Ovary (tissue), 9 donors: ENCODE data around the gene ADNP. TPM values are rescaled to one million over a fixed set of nuclear protein-coding genes. Genes with fewer than 3 reads are reported as not detected.

Experiments
- DNase-seq, 5 donors: peaks; one replicate each; pipeline ENCODE4 v3.0.0-alpha.2; 2019 to 2020
- H3K27ac ChIP-seq, 2 donors: fragments of 200-600 bp; one replicate each; pipeline versions ENCODE4 v1.5.1 to v1.8.0; 2019 to 2022
- H3K27me3 ChIP-seq: fragments of 200-600 bp; one replicate; pipeline ENCODE4 v1.8.0; 2022
- H3K36me3 ChIP-seq: fragments of 200-600 bp; sonication (generic); one replicate; pipeline ENCODE4 v1.5.1; 2019
- H3K4me1 ChIP-seq: one replicate; pipeline ENCODE4 v1.8.1; 2013; ENCODE audit warnings: mild to moderate bottlenecking, moderate library complexity; ENCODE audit not compliant: insufficient read depth
- H3K4me3 ChIP-seq: fragments of 200-600 bp; sonication (generic); one replicate; pipeline ENCODE4 v1.5.1; 2017
- H3K9me3 ChIP-seq, 2 donors: fragments of 200-600 bp in 1 of 2; sonication (generic) in 1 of 2; one replicate each; pipeline versions ENCODE4 v1.5.1 to v1.8.1; 2013 to 2019; ENCODE audit warnings: mild to moderate bottlenecking in 1 of 2, moderate library complexity in 1 of 2
- EP300 ChIP-seq: sonication (generic); formaldehyde crosslinking; IDR thresholded peaks from one replicate; pipeline ENCODE4 v1.6.1; 2017; ENCODE audit warnings: antibody characterized with exemption
- POLR2A ChIP-seq: fragments of 450-650 bp; IDR thresholded peaks from one replicate; pipeline ENCODE4 v1.6.1; 2017; ENCODE audit warnings: antibody characterized with exemption, mild to moderate bottlenecking, moderate library complexity
- WGBS, 3 donors: extraction: QIAGEN DNeasy Blood & Tissue Kit in 1 of 3; methylation state at CpG; one replicate each; pipeline versions ENCODE4 v1.1.5 to v1.1.7; 2013 to 2017; 5-methylcytosine and 5-hydroxymethylcytosine counted together
- intact Hi-C, 4 donors: fragments of 100-400 bp; cut with DNase I; formaldehyde crosslinking; loops; one replicate each; pipeline versions ENCODE4 v1.11.0 to v1.15.1; 2022 to 2023
- polyA plus RNA-seq, 2 donors: library from polyadenylated mRNA; stranded (reverse); fragments of 200-250 nt in 1 of 2; fragments of 350-450 nt in 1 of 2; fragmentation: Illumina TruSeq in 1 of 2; extraction: RNeasy Lipid Tissue Mini Kit (QIAGEN cat#74804) in 1 of 2; gene quantifications; one replicate each; pipeline ENCODE4 v1.2.3, GENCODE V29; 2013 to 2014
- total RNA-seq, 7 donors: library from RNA; depleted of rRNA in 2 of 7; stranded (reverse); fragments of >200 nt in 2 of 7; fragmentation: NEBNext Ultra II Directional in 3 of 7; extraction: Animal tissue kit (Norgen Biotek cat#: 25700) in 3 of 7; gene quantifications; one replicate each; pipeline versions ENCODE4 v1.1.0 to v1.2.4, GENCODE V29; 2016 to 2023
- TF ChIP-seq, protein P1 (sequence below), 3 donors: fragments of 450-650 bp in 2 of 3; fragments of 200-600 bp in 1 of 3; IDR thresholded peaks; one replicate each; pipeline versions ENCODE4 v1.5.1 to v1.8.0; 2016 to 2022; ENCODE audit warnings: antibody characterized with exemption in 3 of 3, mild to moderate bottlenecking in 1 of 3
- donor health status: DM: no; HTN: no; CAD: no; lungs with moderate emphysema.
- donor health status: DM: no; HTN: no; CAD: no.
- donor health status: Bipolar disorder and iron deficiency.
- donor health status: DM: yes; HTN: yes; CAD: no.
- donor health status: DM: no; HTN: no; CAD: no.
- donor health status: DM: yes; HTN: yes; CAD: no.

The ADNP gene
- total and polyA plus RNA-seq, 9 donors, result 30.8 to 94.7 (median 75.5) TPM

DNA sequence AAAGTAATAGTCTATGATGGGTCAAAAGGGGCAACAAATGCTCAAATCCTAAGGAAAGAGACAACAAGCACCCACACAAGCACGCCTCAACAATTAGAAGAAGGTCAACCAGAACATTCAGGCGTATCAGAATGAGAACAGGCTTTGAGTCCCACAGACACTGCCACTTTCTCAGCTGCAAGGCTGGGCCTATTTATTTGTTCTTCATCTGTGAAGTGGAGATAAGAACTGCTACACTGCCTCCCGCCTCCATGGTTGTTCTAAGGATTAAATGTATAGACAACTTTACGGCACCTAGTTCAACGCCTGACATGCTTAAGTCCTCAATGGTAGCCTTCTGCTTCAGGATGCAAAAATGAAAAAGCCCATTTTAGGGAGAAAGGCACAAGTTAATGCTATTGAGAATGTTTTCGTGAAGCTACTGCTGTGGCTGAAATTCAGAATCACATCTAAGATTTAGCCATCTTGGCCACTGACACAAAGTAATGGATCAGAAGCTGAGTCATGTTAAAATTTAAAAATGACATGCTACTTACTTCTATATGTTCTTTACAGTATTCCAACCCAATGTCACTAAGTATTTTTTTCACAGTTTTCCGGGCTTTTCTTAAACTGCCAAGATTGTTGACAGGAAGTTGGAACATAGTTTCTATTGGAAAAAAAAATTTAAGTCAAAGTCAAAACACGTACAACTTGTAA lies 27.7 kb downstream of the ADNP start:
- no peak overlapping the region for H3K27ac ChIP-seq
- H3K27me3 ChIP-seq, result no peaks in the 10 kb centered on the region
- no peak overlapping the region for H3K4me3 ChIP-seq
- no peak for DNase-seq
- H3K36me3 ChIP-seq, result no peaks in the 10 kb centered on the region
- intact Hi-C loops, result no loop called here
- 73 to 75% (median 74%) methylated on average over 8 of the region's 8 CpGs for WGBS, 3 donors
- peaks cover 7% of the 10 kb centered on the region for H3K4me1 ChIP-seq
- no peaks in the 10 kb centered on the region for H3K9me3 ChIP-seq
- TF ChIP-seq EP300 (no peak), POLR2A (no peak)
- TF ChIP-seq, protein P1, sequence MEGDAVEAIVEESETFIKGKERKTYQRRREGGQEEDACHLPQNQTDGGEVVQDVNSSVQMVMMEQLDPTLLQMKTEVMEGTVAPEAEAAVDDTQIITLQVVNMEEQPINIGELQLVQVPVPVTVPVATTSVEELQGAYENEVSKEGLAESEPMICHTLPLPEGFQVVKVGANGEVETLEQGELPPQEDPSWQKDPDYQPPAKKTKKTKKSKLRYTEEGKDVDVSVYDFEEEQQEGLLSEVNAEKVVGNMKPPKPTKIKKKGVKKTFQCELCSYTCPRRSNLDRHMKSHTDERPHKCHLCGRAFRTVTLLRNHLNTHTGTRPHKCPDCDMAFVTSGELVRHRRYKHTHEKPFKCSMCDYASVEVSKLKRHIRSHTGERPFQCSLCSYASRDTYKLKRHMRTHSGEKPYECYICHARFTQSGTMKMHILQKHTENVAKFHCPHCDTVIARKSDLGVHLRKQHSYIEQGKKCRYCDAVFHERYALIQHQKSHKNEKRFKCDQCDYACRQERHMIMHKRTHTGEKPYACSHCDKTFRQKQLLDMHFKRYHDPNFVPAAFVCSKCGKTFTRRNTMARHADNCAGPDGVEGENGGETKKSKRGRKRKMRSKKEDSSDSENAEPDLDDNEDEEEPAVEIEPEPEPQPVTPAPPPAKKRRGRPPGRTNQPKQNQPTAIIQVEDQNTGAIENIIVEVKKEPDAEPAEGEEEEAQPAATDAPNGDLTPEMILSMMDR (IDR thresholded peaks at IDR 0.05), result no peak

DNA sequence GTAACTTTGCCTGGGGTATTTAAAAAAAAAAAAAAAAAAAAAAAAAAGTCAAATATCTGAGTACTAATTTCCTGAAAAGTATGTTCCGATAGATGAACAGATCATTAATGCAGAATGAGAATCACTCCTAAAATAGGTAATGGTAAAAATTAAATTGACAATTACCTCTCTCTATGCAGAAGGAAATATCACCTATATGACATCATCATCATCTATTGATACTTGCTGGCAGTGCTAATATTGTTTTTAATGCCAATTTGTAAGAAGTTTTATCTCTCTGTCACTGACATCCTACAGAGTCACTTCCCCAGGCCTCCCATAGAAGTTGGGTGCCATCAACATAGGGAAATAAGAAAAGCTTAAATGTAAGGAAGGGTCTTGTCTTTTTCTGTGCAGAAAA lies 29.9 kb downstream of the ADNP start:
- no peaks in the 10 kb centered on the region for H3K27me3 ChIP-seq
- no peak overlapping the region for H3K4me3 ChIP-seq
- no peaks in the 10 kb centered on the region for H3K36me3 ChIP-seq
- intact Hi-C loops, result no loop called here
- no peak for DNase-seq
- H3K9me3 ChIP-seq, result no peaks in the 10 kb centered on the region
- TF ChIP-seq EP300 (no peak), POLR2A (no peak)
- TF ChIP-seq, protein P1 (IDR thresholded peaks at IDR 0.05), result no peak
- H3K4me1 ChIP-seq, result peaks cover 7% of the 10 kb centered on the region
- H3K27ac ChIP-seq, result no peak overlapping the region
- WGBS, 3 donors, result 91 to 97% (median 96%) methylated on average over 1 of the region's 1 CpG

DNA sequence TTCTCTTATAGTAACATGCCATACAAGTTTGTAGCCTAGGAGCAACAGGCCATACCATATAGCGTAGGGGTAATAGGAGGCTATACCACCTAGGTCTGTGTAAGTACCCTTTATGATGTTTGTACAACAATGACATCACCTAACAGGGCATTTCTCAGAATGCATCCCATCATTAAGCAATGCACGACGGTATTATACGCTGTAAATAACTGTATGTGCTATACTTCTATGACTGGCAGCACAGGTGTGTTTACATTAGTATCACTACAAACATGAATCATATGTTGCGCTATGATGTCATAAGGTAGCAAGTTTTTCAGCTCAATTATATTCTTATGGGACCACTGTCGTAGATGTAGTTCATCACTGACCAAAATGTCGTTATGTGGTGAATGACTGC lies 31.0 kb downstream of the ADNP start:
- TF ChIP-seq EP300, result no peak
- TF ChIP-seq, protein P1 (IDR thresholded peaks at IDR 0.05), result no peak
- TF ChIP-seq POLR2A, result no peak
- peaks cover 4% of the 10 kb centered on the region for H3K4me1 ChIP-seq
- intact Hi-C loops, result no loop called here
- H3K27me3 ChIP-seq, result no peaks in the 10 kb centered on the region
- no peak overlapping the region for H3K27ac ChIP-seq
- H3K4me3 ChIP-seq, result no peak overlapping the region
- no peaks in the 10 kb centered on the region for H3K36me3 ChIP-seq
- no peak for DNase-seq
- 90 to 96% (median 93%) methylated on average over 7 of the region's 7 CpGs for WGBS, 3 donors
- H3K9me3 ChIP-seq, result no peaks in the 10 kb centered on the region

DNA sequence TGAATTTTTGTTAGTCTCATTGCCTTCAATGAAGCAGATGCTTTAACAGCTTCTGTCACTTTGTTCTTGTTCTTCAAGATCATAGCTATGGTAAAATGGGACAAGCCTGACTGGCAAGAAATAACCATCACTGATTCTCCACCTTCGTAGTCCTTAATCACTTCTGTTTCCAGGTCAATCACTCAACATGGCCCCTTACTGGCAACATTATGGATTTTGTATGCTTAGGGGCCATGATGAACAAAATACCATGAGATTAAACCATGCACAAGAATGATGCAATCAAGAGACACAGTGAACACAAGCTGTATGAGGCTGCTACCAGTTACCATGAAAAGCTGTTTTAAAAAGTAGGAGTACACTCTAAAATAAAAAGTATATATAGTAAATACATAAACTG lies 32.8 kb downstream of the ADNP start:
- Histone ChIP-seq H3K4me1 (peaks cover 2% of the 10 kb centered on the region), H3K4me3 (no peak overlapping the region), H3K27me3 (no peaks in the 10 kb centered on the region), H3K36me3 (no peaks in the 10 kb centered on the region), H3K27ac (no peak overlapping the region), H3K9me3 (no peaks in the 10 kb centered on the region)
- 94 to 98% (median 95%) methylated on average over 1 of the region's 1 CpG for WGBS, 3 donors
- no peak for DNase-seq
- intact Hi-C loops, result no loop called here
- TF ChIP-seq POLR2A (no peak), EP300 (no peak)
- TF ChIP-seq, protein P1 (IDR thresholded peaks at IDR 0.05), result no peak
